Activated T-cell treated with anti-CD3 and anti-CD28 coated beads, Interleukin-2, amount 50 U/mL, for 4 hours (primary cell): Measurements from ENCODE around the gene TMEM39A. TPM values are rescaled to one million over a fixed set of nuclear protein-coding genes. Genes with fewer than 3 reads are reported as not detected.

Experiments
- ATAC-seq, 2 donors: fragments of 200-7000 bp; cut with Tn5 transposase; one replicate each; pipeline ENCODE4 v1.10.0; 2021
- DNase-seq: peaks from one replicate; pipeline ENCODE4 v3.0.0-alpha.2; 2020
- H3K27me3 Mint-ChIP-seq: one replicate; pipeline ENCODE4 v1.8.0; 2021; ENCODE audit warnings: low read depth, mixed read lengths
- H3K36me3 Mint-ChIP-seq: one replicate; pipeline ENCODE4 v1.8.0; 2022; ENCODE audit warnings: mixed read lengths; ENCODE audit not compliant: insufficient read depth
- H3K4me1 Mint-ChIP-seq: one replicate; pipeline ENCODE4 v1.8.0; 2021; ENCODE audit warnings: low read depth, mixed read lengths
- H3K4me3 Mint-ChIP-seq: one replicate; pipeline ENCODE4 v1.8.0; 2021; ENCODE audit warnings: mild to moderate bottlenecking, moderate library complexity, mixed read lengths
- H3K9me3 Mint-ChIP-seq: one replicate; pipeline ENCODE4 v1.8.0; 2021; ENCODE audit warnings: mixed read lengths
- total RNA-seq, 3 donors: library from RNA; stranded (reverse); gene quantifications; one replicate each; pipeline ENCODE4 v1.2.1, GENCODE V29; 2021

The TMEM39A gene
- total RNA-seq, 3 donors from 2014 or later, result 44.2 to 53.2 (median 45.4) TPM

- peaks cover 51% of the 10 kb centered on the region for H3K9me3 Mint-ChIP-seq
- no peak overlapping the region for H3K4me3 Mint-ChIP-seq
- no peak for DNase-seq
- H3K27me3 Mint-ChIP-seq, result no peaks in the 10 kb centered on the region
- peaks cover 47% of the 10 kb centered on the region for H3K36me3 Mint-ChIP-seq
- ATAC-seq, result no peak
- H3K4me1 Mint-ChIP-seq, result no peaks in the 10 kb centered on the region
These were observed 35.7 kb downstream of the TMEM39A start for GRCh38 chr3:119427669-119428068.

GRCh38 chr3:119420196-119420595 is 43.2 kb downstream of the TMEM39A start:
- Mint-ChIP-seq H3K4me1 (peaks cover 5% of the 10 kb centered on the region), H3K9me3 (peaks cover 5% of the 10 kb centered on the region), H3K4me3 (no peak overlapping the region), H3K27me3 (no peaks in the 10 kb centered on the region), H3K36me3 (peaks cover 3% of the 10 kb centered on the region)
- no peak for ATAC-seq
- no peak for DNase-seq

GRCh38 chr3:119418641-119419040 is 44.8 kb downstream of the TMEM39A start:
- H3K27me3 Mint-ChIP-seq, result no peaks in the 10 kb centered on the region
- ATAC-seq (no peak), DNase-seq (no peak)
- H3K4me1 Mint-ChIP-seq, result peaks cover 5% of the 10 kb centered on the region
- no peaks in the 10 kb centered on the region for H3K9me3 Mint-ChIP-seq
- H3K4me3 Mint-ChIP-seq, result no peak overlapping the region
- peaks cover 15% of the 10 kb centered on the region for H3K36me3 Mint-ChIP-seq

- H3K4me3 Mint-ChIP-seq, result no peak overlapping the region
- no peaks in the 10 kb centered on the region for H3K27me3 Mint-ChIP-seq
- no peaks in the 10 kb centered on the region for H3K9me3 Mint-ChIP-seq
- peaks cover 5% of the 10 kb centered on the region for H3K4me1 Mint-ChIP-seq
- peaks cover 15% of the 10 kb centered on the region for H3K36me3 Mint-ChIP-seq
- ATAC-seq (no peak), DNase-seq (no peak)
These were observed 45.5 kb downstream of the TMEM39A start for GRCh38 chr3:119417771-119418512.

GRCh38 chr3:119416873-119417272 is 46.5 kb downstream of the TMEM39A start:
- H3K9me3 Mint-ChIP-seq, result no peaks in the 10 kb centered on the region
- H3K36me3 Mint-ChIP-seq, result peaks cover 15% of the 10 kb centered on the region
- H3K4me3 Mint-ChIP-seq, result no peak overlapping the region
- H3K4me1 Mint-ChIP-seq, result peaks cover 3% of the 10 kb centered on the region
- DNase-seq, result no peak
- no peak for ATAC-seq
- H3K27me3 Mint-ChIP-seq, result no peaks in the 10 kb centered on the region

- no peak for DNase-seq
- H3K27me3 Mint-ChIP-seq, result no peaks in the 10 kb centered on the region
- no peaks in the 10 kb centered on the region for H3K9me3 Mint-ChIP-seq
- ATAC-seq, result no peak
- H3K4me3 Mint-ChIP-seq, result no peak overlapping the region
- H3K4me1 Mint-ChIP-seq, result no peaks in the 10 kb centered on the region
- peaks cover 36% of the 10 kb centered on the region for H3K36me3 Mint-ChIP-seq
These were observed 49.7 kb downstream of the TMEM39A start for GRCh38 chr3:119413603-119414280.

GRCh38 chr3:119409844-119410243 is 53.6 kb downstream of the TMEM39A start:
- Mint-ChIP-seq H3K27me3 (no peaks in the 10 kb centered on the region), H3K4me3 (no peak overlapping the region), H3K36me3 (peaks cover 46% of the 10 kb centered on the region), H3K9me3 (no peaks in the 10 kb centered on the region), H3K4me1 (no peaks in the 10 kb centered on the region)
- no peak for ATAC-seq
- no peak for DNase-seq

- H3K4me3 Mint-ChIP-seq, result no peak overlapping the region
- H3K27me3 Mint-ChIP-seq, result no peaks in the 10 kb centered on the region
- no peaks in the 10 kb centered on the region for H3K4me1 Mint-ChIP-seq
- peaks cover 37% of the 10 kb centered on the region for H3K36me3 Mint-ChIP-seq
- H3K9me3 Mint-ChIP-seq, result no peaks in the 10 kb centered on the region
- no peak for DNase-seq
- ATAC-seq, result no peak
These were observed 55.0 kb downstream of the TMEM39A start for GRCh38 chr3:119408243-119408950.

- ATAC-seq (no peak), DNase-seq (no peak)
- H3K9me3 Mint-ChIP-seq, result no peaks in the 10 kb centered on the region
- peaks cover 36% of the 10 kb centered on the region for H3K36me3 Mint-ChIP-seq
- H3K4me3 Mint-ChIP-seq, result no peak overlapping the region
- H3K27me3 Mint-ChIP-seq, result no peaks in the 10 kb centered on the region
- no peaks in the 10 kb centered on the region for H3K4me1 Mint-ChIP-seq
These were observed 58.1 kb downstream of the TMEM39A start for GRCh38 chr3:119405315-119405714.

- H3K4me3 Mint-ChIP-seq, result no peak overlapping the region
- no peaks in the 10 kb centered on the region for H3K4me1 Mint-ChIP-seq
- no peak for DNase-seq
- H3K9me3 Mint-ChIP-seq, result no peaks in the 10 kb centered on the region
- H3K27me3 Mint-ChIP-seq, result no peaks in the 10 kb centered on the region
- no peak for ATAC-seq
- peaks cover 31% of the 10 kb centered on the region for H3K36me3 Mint-ChIP-seq
These were observed 60.2 kb downstream of the TMEM39A start for GRCh38 chr3:119403201-119403600.

- H3K9me3 Mint-ChIP-seq, result no peaks in the 10 kb centered on the region
- ATAC-seq, result no peak
- H3K4me3 Mint-ChIP-seq, result no peak overlapping the region
- H3K4me1 Mint-ChIP-seq, result no peaks in the 10 kb centered on the region
- DNase-seq, result no peak
- no peaks in the 10 kb centered on the region for H3K27me3 Mint-ChIP-seq
- peaks cover 31% of the 10 kb centered on the region for H3K36me3 Mint-ChIP-seq
These were observed 60.6 kb downstream of the TMEM39A start for GRCh38 chr3:119402791-119403190.

- H3K36me3 Mint-ChIP-seq, result peaks cover 26% of the 10 kb centered on the region
- no peaks in the 10 kb centered on the region for H3K4me1 Mint-ChIP-seq
- ATAC-seq (no peak), DNase-seq (no peak)
- no peak overlapping the region for H3K4me3 Mint-ChIP-seq
- no peaks in the 10 kb centered on the region for H3K27me3 Mint-ChIP-seq
- no peaks in the 10 kb centered on the region for H3K9me3 Mint-ChIP-seq
These were observed 61.6 kb downstream of the TMEM39A start for GRCh38 chr3:119401503-119402440.

GRCh38 chr3:119401069-119401468 is 62.3 kb downstream of the TMEM39A start:
- Mint-ChIP-seq H3K4me1 (peaks cover 1% of the 10 kb centered on the region), H3K36me3 (peaks cover 24% of the 10 kb centered on the region), H3K9me3 (no peaks in the 10 kb centered on the region), H3K27me3 (no peaks in the 10 kb centered on the region), H3K4me3 (no peak overlapping the region)
- no peak for ATAC-seq
- DNase-seq, result no peak

- Mint-ChIP-seq H3K36me3 (peaks cover 20% of the 10 kb centered on the region), H3K27me3 (no peaks in the 10 kb centered on the region), H3K4me3 (no peak overlapping the region), H3K4me1 (peaks cover 6% of the 10 kb centered on the region), H3K9me3 (no peaks in the 10 kb centered on the region)
- ATAC-seq (no peak), DNase-seq (no peak)
These were observed 62.9 kb downstream of the TMEM39A start for GRCh38 chr3:119400466-119400865.
